ENCODE data around the gene FETUB. TPM values are rescaled to one million over a fixed set of nuclear protein-coding genes. Genes with fewer than 3 reads are reported as not detected.

The FETUB gene
- total RNA-seq, 3 donors from 2014 or later (not counting 1 experiment from before 2014, with no cell fraction given), result not detected

DNA sequence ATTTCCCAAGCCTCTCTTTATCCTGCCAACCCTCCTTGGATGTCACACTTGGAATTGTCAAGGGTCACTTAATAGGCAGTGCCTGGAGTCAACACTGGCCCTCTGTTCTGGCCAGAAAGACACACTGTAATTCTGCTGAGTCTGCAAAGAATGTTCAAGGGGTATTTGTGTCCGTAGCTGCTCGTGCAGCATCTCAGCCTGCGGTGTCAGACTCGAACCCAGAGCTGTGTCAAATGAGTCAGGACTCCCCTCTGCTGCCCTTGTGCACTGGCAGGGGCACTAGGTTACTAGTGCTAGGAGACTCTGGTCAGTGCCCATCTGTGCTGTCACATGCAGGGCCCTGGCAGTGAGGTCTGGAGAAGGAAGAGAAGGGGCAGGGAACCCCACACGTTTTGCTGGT lies 28.1 kb upstream of the FETUB start:
- peaks cover 10 to 13% of the 10 kb centered on the region in 2 donors for H3K4me1 Mint-ChIP-seq
- 82% methylated on average over 5 of the region's 5 CpGs for WGBS (ENCODE audit: insufficient coverage)

DNA sequence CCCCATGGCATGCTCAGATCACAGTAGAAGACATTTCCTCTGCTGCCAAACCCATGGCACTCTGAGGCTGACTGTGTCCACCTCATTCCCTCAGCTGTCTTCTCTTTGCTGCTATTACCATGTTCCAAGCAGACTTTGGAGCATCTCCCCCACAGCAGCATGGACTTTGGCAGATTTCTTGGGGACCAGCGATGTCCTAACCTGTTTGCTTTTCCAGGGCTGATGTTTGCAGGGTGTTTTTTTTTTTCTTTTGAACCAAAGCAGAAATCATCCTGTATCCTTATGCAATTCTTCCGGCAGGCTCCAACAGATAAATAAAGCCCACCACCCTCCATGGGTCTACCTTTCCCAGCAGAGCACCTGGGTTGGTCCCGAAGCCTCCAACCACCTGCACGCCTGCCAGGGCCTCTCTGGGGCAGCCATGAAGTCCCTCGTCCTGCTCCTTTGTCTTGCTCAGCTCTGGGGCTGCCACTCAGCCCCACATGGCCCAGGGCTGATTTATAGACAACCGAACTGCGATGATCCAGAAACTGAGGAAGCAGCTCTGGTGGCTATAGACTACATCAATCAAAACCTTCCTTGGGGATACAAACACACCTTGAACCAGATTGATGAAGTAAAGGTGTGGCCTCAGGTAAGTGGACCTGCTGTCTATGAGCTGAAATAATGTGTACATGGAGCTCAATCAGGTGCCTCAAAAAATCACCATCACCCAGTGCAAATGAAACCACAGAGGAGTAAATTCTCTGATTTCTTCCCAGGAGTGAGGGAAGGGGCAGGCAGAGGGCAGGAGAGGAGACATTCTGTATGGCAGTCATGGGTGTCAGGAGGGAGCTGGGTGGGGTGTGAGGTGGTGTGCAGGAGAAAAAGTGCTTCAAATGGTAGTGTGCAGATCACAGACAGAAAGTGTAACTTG lies 27.2 kb upstream of the FETUB start, which contains the start of gene AHSG:
Gene AHSG, plus strand, starts transcription at position 340 of the 916 bp plus-strand sequence. Its CDS starts 82 bp downstream, at position 422.
- WGBS (ENCODE audit: insufficient coverage), result 89% methylated on average over 7 of the region's 7 CpGs
- Mint-ChIP-seq H3K4me3 (no peak within 1 kb of the TSS), H3K27ac (no peak within 1 kb of the TSS), H3K27me3 (ENCODE audit: low read depth in 2 of 2) (peaks cover 33 to 49% of the 10 kb centered on the region in 2 donors), H3K4me1 (peaks cover 13 to 18% of the 10 kb centered on the region in 2 donors), H3K9me3 (no peaks in the 10 kb centered on the region), H3K36me3 (no peaks in the 10 kb centered on the region)
- Histone ChIP-seq H3K27ac (ENCODE audit: low read length) (no peak within 1 kb of the TSS), H3K27me3 (ENCODE audit: control insufficient read depth, insufficient read depth, low read length) (peaks cover 18% of the 10 kb centered on the region), H3K4me3 (ENCODE audit: low read length) (no peak within 1 kb of the TSS), H3K36me3 (ENCODE audit: control insufficient read depth, insufficient read depth, low read length) (no peaks in the 10 kb centered on the region), H3K4me1 (ENCODE audit: control insufficient read depth, insufficient read depth, low read length) (peaks cover 17% of the 10 kb centered on the region), H3K9me3 (ENCODE audit: control insufficient read depth, insufficient read depth, low read length) (no peaks in the 10 kb centered on the region)
- DNase-seq (no peak), ATAC-seq (no peak)
- intact Hi-C loops (cut with micrococcal nuclease), result no loop called here
- TF ChIP-seq, protein P1, sequence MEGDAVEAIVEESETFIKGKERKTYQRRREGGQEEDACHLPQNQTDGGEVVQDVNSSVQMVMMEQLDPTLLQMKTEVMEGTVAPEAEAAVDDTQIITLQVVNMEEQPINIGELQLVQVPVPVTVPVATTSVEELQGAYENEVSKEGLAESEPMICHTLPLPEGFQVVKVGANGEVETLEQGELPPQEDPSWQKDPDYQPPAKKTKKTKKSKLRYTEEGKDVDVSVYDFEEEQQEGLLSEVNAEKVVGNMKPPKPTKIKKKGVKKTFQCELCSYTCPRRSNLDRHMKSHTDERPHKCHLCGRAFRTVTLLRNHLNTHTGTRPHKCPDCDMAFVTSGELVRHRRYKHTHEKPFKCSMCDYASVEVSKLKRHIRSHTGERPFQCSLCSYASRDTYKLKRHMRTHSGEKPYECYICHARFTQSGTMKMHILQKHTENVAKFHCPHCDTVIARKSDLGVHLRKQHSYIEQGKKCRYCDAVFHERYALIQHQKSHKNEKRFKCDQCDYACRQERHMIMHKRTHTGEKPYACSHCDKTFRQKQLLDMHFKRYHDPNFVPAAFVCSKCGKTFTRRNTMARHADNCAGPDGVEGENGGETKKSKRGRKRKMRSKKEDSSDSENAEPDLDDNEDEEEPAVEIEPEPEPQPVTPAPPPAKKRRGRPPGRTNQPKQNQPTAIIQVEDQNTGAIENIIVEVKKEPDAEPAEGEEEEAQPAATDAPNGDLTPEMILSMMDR (IDR thresholded peaks at IDR 0.05), result no peak

More for the DNA sequence above, 28.1 kb upstream of the FETUB start:
- Mint-ChIP-seq H3K9me3 (no peaks in the 10 kb centered on the region), H3K27ac (no peak overlapping the region), H3K27me3 (ENCODE audit: low read depth in 2 of 2) (peaks cover 25 to 40% of the 10 kb centered on the region in 2 donors), H3K4me3 (no peak overlapping the region), H3K36me3 (no peaks in the 10 kb centered on the region)
- Histone ChIP-seq H3K4me1 (ENCODE audit: control insufficient read depth, insufficient read depth, low read length) (peaks cover 12% of the 10 kb centered on the region), H3K36me3 (ENCODE audit: control insufficient read depth, insufficient read depth, low read length) (no peaks in the 10 kb centered on the region), H3K4me3 (ENCODE audit: low read length) (no peak overlapping the region), H3K27ac (ENCODE audit: low read length) (no peak overlapping the region), H3K9me3 (ENCODE audit: control insufficient read depth, insufficient read depth, low read length) (no peaks in the 10 kb centered on the region), H3K27me3 (ENCODE audit: control insufficient read depth, insufficient read depth, low read length) (peaks cover 13% of the 10 kb centered on the region)
- no peak for DNase-seq
- TF ChIP-seq, protein P1 (IDR thresholded peaks at IDR 0.05), result no peak
- ATAC-seq, result no peak
- intact Hi-C loops (cut with micrococcal nuclease), result no loop called here

DNA sequence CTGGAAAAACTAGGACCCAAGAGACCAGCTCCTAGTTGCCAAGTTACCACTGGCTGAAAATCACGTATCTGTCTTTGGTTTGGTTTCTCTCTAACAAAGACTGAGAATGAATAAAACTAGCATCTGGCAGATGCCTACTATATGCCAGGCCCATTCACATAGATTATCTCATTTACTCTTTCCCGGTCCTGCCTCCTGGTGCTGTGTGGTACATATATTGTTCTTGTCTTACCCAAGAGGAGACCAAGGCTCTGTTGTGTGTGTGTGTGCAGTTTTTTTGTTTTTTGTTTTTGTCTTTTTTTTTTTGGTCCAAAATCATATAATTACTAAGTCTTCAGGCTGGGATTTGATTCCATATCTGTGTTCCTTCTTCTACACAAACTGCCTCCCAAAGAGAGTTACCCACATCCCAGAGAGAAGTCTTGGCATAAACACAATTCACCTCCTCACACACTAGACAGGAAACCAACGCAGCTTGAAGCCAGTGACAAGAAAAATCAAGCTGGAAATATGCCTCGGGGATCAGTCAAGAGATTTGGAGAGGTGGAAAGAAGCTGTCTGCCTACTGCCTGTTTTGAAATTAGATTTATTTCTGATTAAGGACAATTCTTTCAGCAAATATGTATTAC lies 26.4 kb upstream of the FETUB start:
- TF ChIP-seq, protein P1 (IDR thresholded peaks at IDR 0.05), result no peak
- Mint-ChIP-seq H3K27me3 (ENCODE audit: low read depth in 2 of 2) (peaks cover 41 to 57% of the 10 kb centered on the region in 2 donors), H3K27ac (no peak overlapping the region), H3K4me1 (peaks cover 13 to 18% of the 10 kb centered on the region in 2 donors), H3K36me3 (no peaks in the 10 kb centered on the region), H3K9me3 (no peaks in the 10 kb centered on the region), H3K4me3 (no peak overlapping the region)
- WGBS (ENCODE audit: insufficient coverage), result 29% methylated on average over 3 of the region's 4 CpGs
- no peak for DNase-seq
- no peaks in the 10 kb centered on the region for H3K9me3 ChIP-seq (ENCODE audit: control insufficient read depth, insufficient read depth, low read length)
- intact Hi-C loops (cut with micrococcal nuclease), result no loop called here
- H3K4me3 ChIP-seq (ENCODE audit: low read length), result no peak overlapping the region
- no peak for ATAC-seq
- H3K36me3 ChIP-seq (ENCODE audit: control insufficient read depth, insufficient read depth, low read length), result no peaks in the 10 kb centered on the region
- no peak overlapping the region for H3K27ac ChIP-seq (ENCODE audit: low read length)
- H3K27me3 ChIP-seq (ENCODE audit: control insufficient read depth, insufficient read depth, low read length), result peaks cover 18% of the 10 kb centered on the region
- peaks cover 17% of the 10 kb centered on the region for H3K4me1 ChIP-seq (ENCODE audit: control insufficient read depth, insufficient read depth, low read length)

Measured in natural killer cell (primary cell).